Measurements from ENCODE around the gene NRXN3. TPM values are rescaled to one million over a fixed set of nuclear protein-coding genes. Genes with fewer than 3 reads are reported as not detected.

The NRXN3 gene
- total RNA-seq, 1 experiment from 2014 or later, result not detected

DNA sequence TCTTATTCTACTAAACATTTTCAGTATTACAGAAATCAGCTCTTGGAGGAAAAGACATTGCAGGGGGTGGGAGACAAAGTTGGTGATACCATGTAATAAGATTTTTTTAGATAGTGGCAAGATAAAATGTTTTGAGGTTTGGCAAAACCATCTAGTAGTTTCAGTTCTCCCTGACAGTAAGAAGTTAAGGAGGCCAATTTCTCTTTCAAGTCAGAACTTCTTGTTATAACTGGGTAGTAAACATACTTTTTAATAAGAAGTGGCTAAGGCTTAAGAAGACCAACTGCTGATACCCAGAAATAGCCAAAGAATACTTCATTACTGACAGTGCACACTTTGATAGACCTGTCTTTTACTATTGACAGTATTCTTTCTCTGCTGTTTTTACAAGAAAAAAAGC, 1588.8 kb downstream of the NRXN3 start:
- Histone ChIP-seq H3K79me2 (ENCODE audit: insufficient read depth, low read length) (no peaks in the 10 kb centered on the region), H3K27me3 (ENCODE audit: insufficient read depth, low read length) (no peaks in the 10 kb centered on the region), H3K36me3 (ENCODE audit: control insufficient read depth in 1 of 2, insufficient read depth in 2 of 2, low read length in 2 of 2) (no peaks in the 10 kb centered on the region), H3K4me2 (ENCODE audit: low read length) (no peak overlapping the region), H4K20me1 (ENCODE audit: insufficient read depth) (no peaks in the 10 kb centered on the region), H3K9me3 (ENCODE audit: control insufficient read depth in 1 of 2, insufficient read depth in 1 of 2, low read depth in 1 of 2, low read length in 2 of 2) (peaks cover 0 to 9% of the 10 kb centered on the region in 2 experiments; a peak in 2 of 4 replicates), H3K9me2 (ENCODE audit: insufficient read depth) (no peaks in the 10 kb centered on the region), H3K4me3 (replicated peaks in 1 of 2; ENCODE audit: low read depth in 1 of 2, low read length in 2 of 2) (no peak overlapping the region), H3K4me1 (ENCODE audit: control insufficient read depth in 1 of 2, insufficient read depth in 2 of 2, low read length in 2 of 2) (no peaks in the 10 kb centered on the region), H3K9ac (ENCODE audit: low read length) (no peak overlapping the region), H2AFZ (ENCODE audit: low read depth, low read length, poor library complexity, severe bottlenecking) (no peak overlapping the region), H3K27ac (ENCODE audit: low read depth, low read length) (no peak overlapping the region)
- ATAC-seq (no peak), DNase-seq (ENCODE audit: low read depth, low spot score) (no peak)
- TF ChIP-seq EGR1 (IDR thresholded peaks at IDR 0.05; ENCODE audit: low read depth) (no peak), ZFX (IDR thresholded peaks at IDR 0.05) (no peak), JUND (IDR thresholded peaks at IDR 0.05) (no peak), SRF (IDR thresholded peaks at IDR 0.05; ENCODE audit: low read depth) (no peak), YY1 (IDR thresholded peaks at IDR 0.05; ENCODE audit: extremely low read depth, insufficient replicate concordance, low read depth, low read length) (no peak), SP1 (IDR thresholded peaks at IDR 0.05; ENCODE audit: low read depth) (no peak), CBX3 (IDR thresholded peaks at IDR 0.05; ENCODE audit: low read depth) (no peak), ZNF274 (IDR thresholded peaks at IDR 0.05; ENCODE audit: low read depth, low read length) (no peak), POLR2AphosphoS5 (IDR thresholded peaks at IDR 0.05; ENCODE audit: low read depth, low read length) (no peak), RAD21 (IDR thresholded peaks at IDR 0.05; ENCODE audit: low read depth) (no peak), EZH2 (IDR thresholded peaks at IDR 0.05) (no peak), FOSL1 (IDR thresholded peaks at IDR 0.05; ENCODE audit: low read depth) (no peak)
- TF ChIP-seq, protein P1, sequence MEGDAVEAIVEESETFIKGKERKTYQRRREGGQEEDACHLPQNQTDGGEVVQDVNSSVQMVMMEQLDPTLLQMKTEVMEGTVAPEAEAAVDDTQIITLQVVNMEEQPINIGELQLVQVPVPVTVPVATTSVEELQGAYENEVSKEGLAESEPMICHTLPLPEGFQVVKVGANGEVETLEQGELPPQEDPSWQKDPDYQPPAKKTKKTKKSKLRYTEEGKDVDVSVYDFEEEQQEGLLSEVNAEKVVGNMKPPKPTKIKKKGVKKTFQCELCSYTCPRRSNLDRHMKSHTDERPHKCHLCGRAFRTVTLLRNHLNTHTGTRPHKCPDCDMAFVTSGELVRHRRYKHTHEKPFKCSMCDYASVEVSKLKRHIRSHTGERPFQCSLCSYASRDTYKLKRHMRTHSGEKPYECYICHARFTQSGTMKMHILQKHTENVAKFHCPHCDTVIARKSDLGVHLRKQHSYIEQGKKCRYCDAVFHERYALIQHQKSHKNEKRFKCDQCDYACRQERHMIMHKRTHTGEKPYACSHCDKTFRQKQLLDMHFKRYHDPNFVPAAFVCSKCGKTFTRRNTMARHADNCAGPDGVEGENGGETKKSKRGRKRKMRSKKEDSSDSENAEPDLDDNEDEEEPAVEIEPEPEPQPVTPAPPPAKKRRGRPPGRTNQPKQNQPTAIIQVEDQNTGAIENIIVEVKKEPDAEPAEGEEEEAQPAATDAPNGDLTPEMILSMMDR (IDR thresholded peaks at IDR 0.05 in 2 of 3, conservative IDR thresholded peaks at IDR 0.05 in 1 of 3; ENCODE audit: borderline replicate concordance in 1 of 3, insufficient read depth in 1 of 3, low read depth in 2 of 3, low read length in 2 of 3), result no peak
- POLR2A ChIA-PET, result no interaction called here
- RAD21 ChIA-PET (ENCODE audit: low non-redundant PET in 1 of 2, low total read pairs in 2 of 2, uncharacterized antibody in 2 of 2, unreplicated experiment in 2 of 2), result no interaction called here
- CTCF ChIA-PET, result no interaction called here
- intact Hi-C loops (cut with micrococcal nuclease), result no loop called here
- BruUV-seq (replicated peaks), result no TSS peak

All from HCT116 (cell line).